KBM-7 (cell line): ENCODE measurements around the gene TRAPPC2.
"Not testable (repeated sequence)": the region's sequence is repeated elsewhere in the genome, so short reads cannot be mapped to it uniquely, and the experiment has no call there.

ENCODE experiments used
- DNase-seq: peaks from one replicate; pipeline ENCODE4 v3.0.0-alpha.2; 2015
- in situ Hi-C: fragments of 300-500 bp; cut with MboI; formaldehyde crosslinking; loops from 2 replicates; pipeline ENCODE4 v1.14.3; 2020; ENCODE audit warnings: low sequenced_read_pairs, low pct_unique_long_range_greater_than_20kb, mixed read lengths

Gene TRAPPC2

GRCh38 chrX:13687203-13687602, 47.2 kb downstream of the TRAPPC2 start:
- no peak for DNase-seq
- in situ Hi-C loops = no loop called here

- in situ Hi-C loops = no loop called here
- DNase-seq = no peak
Observed at GRCh38 chrX:13685126-13685763, 49.2 kb downstream of the TRAPPC2 start.

GRCh38 chrX:13684361-13684760, 50.1 kb downstream of the TRAPPC2 start:
- no peak for DNase-seq
- in situ Hi-C loops = no loop called here

- no peak for DNase-seq
- in situ Hi-C loops = no loop called here
Observed at GRCh38 chrX:13681595-13681994, 52.8 kb downstream of the TRAPPC2 start.

- in situ Hi-C loops = not testable (repeated sequence)
Observed at GRCh38 chrX:13679700-13680099, 54.7 kb downstream of the TRAPPC2 start.

GRCh38 chrX:13676885-13677284, 57.5 kb downstream of the TRAPPC2 start:
- DNase-seq = no peak
- in situ Hi-C loops = no loop called here

More at GRCh38 chrX:13679700-13680099, 54.7 kb downstream of the TRAPPC2 start:
- not testable (repeated sequence) for DNase-seq

GRCh38 chrX:13673016-13673415, 61.4 kb downstream of the TRAPPC2 start:
- no peak for DNase-seq
- in situ Hi-C loops = loop anchor here (25.0 kb wide), 1 partner anchor 364 kb away; the partner anchor contains the start of gene GEMIN8

- no peak for DNase-seq
- in situ Hi-C loops = loop anchor here (25.0 kb wide), 1 partner anchor 367 kb away; the partner anchor contains the start of gene GEMIN8
Observed at GRCh38 chrX:13670197-13670596, 64.2 kb downstream of the TRAPPC2 start.

GRCh38 chrX:13669755-13670154, 64.7 kb downstream of the TRAPPC2 start:
- in situ Hi-C loops = loop anchor here (25.0 kb wide), 1 partner anchor 368 kb away; the partner anchor contains the start of gene GEMIN8
- not testable (repeated sequence) for DNase-seq

GRCh38 chrX:13669246-13669737, 65.1 kb downstream of the TRAPPC2 start:
- in situ Hi-C loops = loop anchor here (25.0 kb wide), 1 partner anchor 368 kb away; the partner anchor contains the start of gene GEMIN8
- peak; percentile 94 for DNase-seq

- DNase-seq = no peak
- in situ Hi-C loops = loop anchor here (25.0 kb wide), 1 partner anchor 369 kb away; the partner anchor contains the start of gene GEMIN8
Observed at GRCh38 chrX:13667919-13668318, 66.5 kb downstream of the TRAPPC2 start.

- DNase-seq = no peak
- in situ Hi-C loops = loop anchor here (25.0 kb wide), 1 partner anchor 370 kb away; the partner anchor contains the start of gene GEMIN8
Observed at GRCh38 chrX:13666836-13667235, 67.6 kb downstream of the TRAPPC2 start.

GRCh38 chrX:13664020-13664419, 70.4 kb downstream of the TRAPPC2 start:
- DNase-seq = no peak
- in situ Hi-C loops = loop anchor here (25.0 kb wide), 1 partner anchor 373 kb away; the partner anchor contains the start of gene GEMIN8

- no peak for DNase-seq
- in situ Hi-C loops = loop anchor here (25.0 kb wide), 1 partner anchor 375 kb away; the partner anchor contains the start of gene GEMIN8
Observed at GRCh38 chrX:13662355-13662791, 72.0 kb downstream of the TRAPPC2 start.
